HUES6 (cell line): ENCODE results near the gene WDR59.
"Not testable (repeated sequence)": the region's sequence is repeated elsewhere in the genome, so short reads cannot be mapped to it uniquely, and the experiment has no call there.

ENCODE experiments used
- H3K27ac ChIP-seq: 2 replicates; pipeline ENCODE4 v1.7.0; 2013; ENCODE audit warnings: low read depth, mild to moderate bottlenecking, low read length, inconsistent platforms
- H3K27me3 ChIP-seq: 2 replicates; pipeline ENCODE4 v1.6.1; 2013; ENCODE audit warnings: low read length; ENCODE audit not compliant: control insufficient read depth, insufficient read depth
- H3K36me3 ChIP-seq: 2 replicates; pipeline ENCODE4 v1.6.1; 2013; ENCODE audit warnings: low read length; ENCODE audit not compliant: control insufficient read depth, insufficient read depth
- H3K4me1 ChIP-seq: 2 replicates; pipeline ENCODE4 v1.6.1; 2013; ENCODE audit warnings: low read length; ENCODE audit not compliant: control insufficient read depth, insufficient read depth
- H3K4me3 ChIP-seq: 2 replicates; pipeline ENCODE4 v1.5.1; 2013; ENCODE audit warnings: low read depth, low read length
- H3K9ac ChIP-seq: one replicate; pipeline ENCODE4 v1.6.1; 2013; ENCODE audit warnings: mild to moderate bottlenecking, low read length
- H3K9me3 ChIP-seq: 2 replicates; pipeline ENCODE4 v1.6.1; 2013; ENCODE audit warnings: low read depth, low read length; ENCODE audit not compliant: control insufficient read depth, insufficient read depth

Gene WDR59

DNA sequence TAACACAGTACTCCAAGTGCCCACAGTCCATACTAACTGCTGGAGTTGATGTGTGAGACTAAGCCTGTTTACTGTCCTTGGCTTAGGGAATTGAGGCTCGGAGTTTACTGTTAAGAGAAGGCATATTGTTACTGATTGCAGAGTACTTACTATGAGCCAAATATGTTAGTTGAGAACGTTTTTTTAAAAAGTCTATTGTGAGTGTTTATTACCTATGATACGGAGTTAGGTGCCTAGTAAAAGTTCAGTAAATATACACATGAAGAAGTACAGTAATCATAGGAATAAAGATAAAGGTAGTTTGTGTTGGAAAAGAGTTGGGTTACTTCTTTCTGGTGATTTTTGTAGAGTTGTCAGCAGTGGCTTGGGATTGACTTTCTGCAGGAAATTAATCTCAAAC, 39.3 kb upstream of the WDR59 start:
- Histone ChIP-seq H3K4me3 (no peak overlapping the region), H3K27ac (no peak overlapping the region), H3K27me3 (no peaks in the 10 kb centered on the region), H3K4me1 (no peaks in the 10 kb centered on the region), H3K36me3 (no peaks in the 10 kb centered on the region), H3K9ac (no peak overlapping the region), H3K9me3 (peaks cover 16% of the 10 kb centered on the region)

DNA sequence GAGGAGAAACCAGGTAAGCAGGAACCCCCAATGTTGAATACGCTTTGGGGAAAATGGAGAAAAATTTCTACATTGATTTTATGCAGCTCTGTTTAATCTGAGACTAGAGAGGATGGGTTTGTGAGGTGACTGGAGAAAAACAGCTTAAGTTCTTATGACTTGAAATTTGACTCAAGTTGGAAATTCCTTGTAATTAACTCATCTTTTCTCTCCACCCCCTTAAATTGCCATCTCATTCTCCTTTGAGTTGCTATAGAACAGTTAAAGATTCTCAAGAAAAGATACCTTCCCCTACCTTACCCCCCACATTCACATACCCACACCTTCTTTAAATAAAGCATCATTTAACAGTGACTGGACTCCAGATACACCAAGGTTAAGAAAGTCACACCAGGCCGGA, 38.1 kb upstream of the WDR59 start:
- H3K27me3 ChIP-seq, result no peaks in the 10 kb centered on the region
- H3K27ac ChIP-seq, result no peak overlapping the region
- H3K9me3 ChIP-seq, result peaks cover 16% of the 10 kb centered on the region
- H3K4me3 ChIP-seq, result no peak overlapping the region
- no peaks in the 10 kb centered on the region for H3K4me1 ChIP-seq
- H3K9ac ChIP-seq, result no peak overlapping the region
- no peaks in the 10 kb centered on the region for H3K36me3 ChIP-seq

DNA sequence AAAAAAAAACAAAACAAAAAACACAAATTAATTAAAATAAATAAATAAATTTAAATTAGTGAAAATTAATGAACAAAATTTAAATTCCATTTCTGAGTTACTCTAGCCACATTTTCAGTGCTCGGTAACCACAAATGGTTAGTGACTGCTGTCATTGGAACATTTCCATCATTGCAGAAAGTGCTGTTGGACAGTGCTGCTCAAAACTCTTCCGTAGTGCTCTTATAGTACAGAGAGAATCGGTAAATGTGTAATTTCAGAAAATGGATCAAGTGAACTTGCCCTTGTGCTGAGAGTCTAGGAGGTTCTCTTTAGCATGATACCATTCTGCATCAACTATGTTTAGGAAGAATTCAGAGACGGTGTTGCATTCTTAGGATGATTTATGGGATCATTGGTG, 37.6 kb upstream of the WDR59 start:
- no peaks in the 10 kb centered on the region; the same call in 1 of the 2 replicates for H3K4me1 ChIP-seq
- H3K27ac ChIP-seq, result no peak overlapping the region
- H3K36me3 ChIP-seq, result no peaks in the 10 kb centered on the region
- no peak overlapping the region for H3K9ac ChIP-seq
- no peaks in the 10 kb centered on the region for H3K27me3 ChIP-seq
- H3K4me3 ChIP-seq, result no peak overlapping the region
- H3K9me3 ChIP-seq, result peaks cover 16% of the 10 kb centered on the region

DNA sequence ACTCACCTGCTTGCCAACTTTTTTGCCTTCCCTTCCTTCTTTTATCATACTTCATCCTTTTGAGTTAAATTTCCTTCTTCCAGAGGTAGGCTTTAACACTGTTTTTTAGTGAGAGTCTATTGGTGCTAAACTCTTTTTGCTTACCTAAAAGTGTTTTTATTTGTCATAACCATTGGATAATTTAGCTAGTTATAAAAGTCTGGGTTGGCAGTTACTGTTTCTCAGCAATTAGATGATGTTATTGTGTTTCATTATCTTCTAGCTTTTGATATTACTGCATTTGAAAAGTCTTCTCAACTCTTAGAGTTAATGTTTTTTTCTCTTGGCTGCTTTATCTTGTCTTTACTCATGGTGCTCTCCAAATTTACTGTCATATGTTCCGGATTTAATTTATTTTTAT, 36.5 kb upstream of the WDR59 start:
- Histone ChIP-seq H3K36me3 (no peaks in the 10 kb centered on the region), H3K27me3 (no peaks in the 10 kb centered on the region), H3K4me3 (no peak overlapping the region), H3K9me3 (peaks cover 16% of the 10 kb centered on the region), H3K9ac (no peak overlapping the region), H3K4me1 (no peaks in the 10 kb centered on the region; the same call in 1 of the 2 replicates), H3K27ac (no peak overlapping the region)

DNA sequence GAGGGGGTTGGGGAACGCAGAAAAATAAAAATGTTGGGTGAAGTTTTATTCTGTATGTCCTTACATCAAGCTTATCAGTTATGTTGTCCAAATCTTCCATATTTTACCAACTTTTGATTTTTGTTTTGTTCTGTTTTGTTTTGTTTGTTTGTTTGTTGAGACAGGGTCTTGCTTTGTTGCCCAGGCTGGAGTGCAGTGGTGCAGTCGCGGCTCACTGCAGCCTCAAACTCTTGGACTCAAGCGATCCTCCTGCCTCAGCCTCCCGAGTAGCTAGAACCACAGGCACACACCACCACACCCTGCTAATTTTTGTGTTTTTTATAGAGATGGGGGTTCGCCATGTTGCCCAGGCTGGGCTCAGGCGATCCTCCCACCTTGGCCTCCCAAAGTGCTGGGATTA, 34.7 kb upstream of the WDR59 start:
- H3K9me3 ChIP-seq, result peaks cover 16% of the 10 kb centered on the region
- H3K27ac ChIP-seq, result no peak overlapping the region
- no peaks in the 10 kb centered on the region; the same call in 1 of the 2 replicates for H3K4me1 ChIP-seq
- H3K4me3 ChIP-seq, result no peak overlapping the region
- no peaks in the 10 kb centered on the region for H3K36me3 ChIP-seq
- H3K27me3 ChIP-seq, result no peaks in the 10 kb centered on the region
- no peak overlapping the region for H3K9ac ChIP-seq

DNA sequence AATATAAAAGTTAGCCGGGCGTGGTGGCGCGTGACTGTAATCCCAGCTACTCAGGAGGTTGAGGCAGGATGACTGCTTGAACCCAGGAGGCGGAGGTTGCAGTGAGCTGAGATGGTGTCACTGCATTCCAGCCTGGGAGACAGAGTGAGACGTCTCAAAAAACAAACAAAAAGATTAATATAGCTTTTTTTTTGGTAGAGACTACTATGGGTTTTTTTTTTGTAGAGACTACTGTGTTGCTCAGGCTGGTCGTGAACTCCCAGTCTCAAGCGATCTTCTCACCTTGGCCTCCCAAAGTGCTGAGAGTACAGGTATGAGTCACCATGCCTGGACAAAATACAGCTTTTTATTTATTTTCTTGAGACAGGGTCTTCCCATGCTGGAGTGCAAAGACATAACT, 34.1 kb upstream of the WDR59 start:
- Histone ChIP-seq H3K27ac (no peak overlapping the region), H3K4me3 (no peak overlapping the region), H3K9ac (no peak overlapping the region), H3K27me3 (no peaks in the 10 kb centered on the region), H3K9me3 (peaks cover 16% of the 10 kb centered on the region), H3K36me3 (no peaks in the 10 kb centered on the region), H3K4me1 (no peaks in the 10 kb centered on the region; the same call in 1 of the 2 replicates)

DNA sequence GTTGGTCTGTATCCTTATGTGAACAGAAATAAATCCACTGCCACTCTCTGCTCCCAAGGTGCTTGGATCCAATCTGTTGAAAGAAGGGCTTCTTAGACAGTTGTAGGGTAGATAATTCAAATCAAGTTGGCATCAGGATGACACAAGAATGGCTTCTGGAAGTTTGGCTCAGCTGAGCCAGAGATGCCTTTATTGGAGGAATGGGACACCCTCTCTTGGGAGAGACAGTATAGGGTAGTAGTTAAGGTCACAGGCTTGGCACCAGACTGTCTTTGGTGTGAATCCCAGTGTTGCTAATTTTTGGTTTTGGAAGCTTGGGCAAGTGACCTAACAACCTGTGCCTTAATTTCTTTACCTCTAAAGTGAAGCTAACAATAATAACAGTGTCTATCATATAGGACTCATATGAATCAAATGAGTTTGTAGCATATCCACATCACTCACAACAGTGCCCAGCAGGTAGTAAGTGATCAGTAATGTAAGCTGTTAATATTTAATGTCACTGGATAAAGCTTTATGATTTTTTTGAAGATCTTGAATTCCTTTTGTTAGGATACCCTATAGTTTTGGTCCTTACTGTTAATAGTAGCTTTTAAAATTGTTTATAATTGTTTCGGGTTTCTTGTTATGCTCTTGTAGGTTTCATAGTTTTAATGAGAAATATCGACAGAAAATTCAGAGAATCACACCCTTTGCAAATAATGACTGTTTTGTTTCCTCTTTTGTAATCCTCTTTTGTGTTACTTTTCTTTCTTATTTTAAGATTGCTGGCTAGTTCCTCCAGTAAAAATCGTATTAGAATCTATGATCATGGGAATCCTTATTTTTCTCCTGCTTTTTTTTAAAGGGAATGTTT, 33.0 kb upstream of the WDR59 start:
- Histone ChIP-seq H3K4me3 (no peak overlapping the region), H3K27ac (no peak overlapping the region), H3K4me1 (peaks cover under 1% of the 10 kb centered on the region; the same call in 1 of the 2 replicates), H3K9me3 (peaks cover 16% of the 10 kb centered on the region), H3K9ac (no peak overlapping the region), H3K27me3 (no peaks in the 10 kb centered on the region), H3K36me3 (no peaks in the 10 kb centered on the region)

DNA sequence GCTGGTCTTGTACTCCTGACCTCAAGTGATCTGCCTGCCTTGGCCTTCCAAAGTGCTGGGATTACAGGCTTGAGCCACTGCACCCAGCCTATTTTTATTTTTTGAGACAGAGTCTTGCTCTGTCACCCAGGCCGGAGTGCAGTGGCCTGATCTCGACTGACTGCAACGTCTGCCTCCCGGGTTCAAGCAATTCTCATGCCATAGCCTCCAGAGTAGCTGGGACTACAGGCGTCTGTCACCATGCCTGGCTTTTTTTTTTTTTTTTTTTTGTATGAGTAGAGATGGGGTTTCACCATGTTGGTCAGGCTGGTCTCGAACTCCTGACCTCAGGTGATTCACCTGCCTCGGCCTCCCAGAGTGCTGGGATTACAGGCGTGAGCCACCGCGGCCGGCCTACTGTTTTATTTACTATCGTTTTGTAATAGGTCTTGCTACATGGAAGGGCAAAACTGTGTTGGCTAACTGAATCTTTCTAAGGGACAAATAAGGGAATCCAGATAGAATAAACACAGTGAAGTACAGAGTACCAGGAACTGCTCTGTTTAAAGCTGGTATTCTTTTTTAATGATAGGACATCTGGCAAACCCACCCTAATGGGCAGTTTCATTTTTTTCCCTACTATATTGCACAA, 31.6 kb upstream of the WDR59 start:
- not testable (repeated sequence) for H3K27me3 ChIP-seq, H3K36me3 ChIP-seq, H3K27ac ChIP-seq, H3K9ac ChIP-seq, H3K4me3 ChIP-seq
- H3K4me1 ChIP-seq, result peaks cover 14% of the 10 kb centered on the region
- peaks cover 13% of the 10 kb centered on the region for H3K9me3 ChIP-seq

DNA sequence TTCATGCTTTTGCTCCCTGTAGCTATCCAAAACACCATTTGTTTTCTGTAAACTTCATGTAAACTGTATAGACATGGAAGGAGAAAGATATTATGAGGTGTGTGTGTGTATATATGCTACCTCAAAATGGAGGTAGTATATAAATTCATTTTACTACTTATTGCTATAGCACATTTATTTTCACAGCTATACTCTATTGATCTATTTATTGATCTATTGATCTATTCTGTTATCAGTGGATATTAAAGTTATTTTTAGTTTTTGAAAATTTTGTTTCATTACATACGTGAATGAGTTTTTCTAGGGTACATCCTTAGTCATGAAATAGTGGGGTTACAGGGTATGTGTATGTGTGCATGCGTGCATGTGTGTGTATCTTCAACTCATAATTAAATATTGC, 29.4 kb upstream of the WDR59 start:
- no peaks in the 10 kb centered on the region for H3K27me3 ChIP-seq
- H3K4me3 ChIP-seq, result no peak overlapping the region
- H3K36me3 ChIP-seq, result no peaks in the 10 kb centered on the region
- H3K4me1 ChIP-seq, result peaks cover 18% of the 10 kb centered on the region
- H3K9me3 ChIP-seq, result no peaks in the 10 kb centered on the region
- H3K9ac ChIP-seq, result no peak overlapping the region
- no peak overlapping the region for H3K27ac ChIP-seq

DNA sequence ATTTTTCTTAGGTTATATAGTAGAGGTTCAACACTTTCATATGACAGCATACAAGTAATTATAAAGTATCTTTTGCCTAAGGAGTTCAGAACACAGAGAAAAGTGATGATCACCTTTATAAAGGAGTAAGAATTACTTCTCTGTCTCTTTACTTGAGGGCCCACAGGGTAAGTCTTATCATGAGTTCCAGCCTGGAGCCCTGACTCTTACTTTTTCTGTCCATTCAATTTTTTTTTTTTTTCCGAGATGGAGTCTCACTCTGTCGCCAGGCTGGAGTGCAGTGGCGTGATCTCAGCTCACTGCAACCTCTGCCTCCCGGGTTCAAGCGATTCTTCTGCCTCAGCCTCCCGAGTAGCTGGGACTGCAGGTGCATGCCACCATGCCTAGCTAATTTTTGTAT, 28.2 kb upstream of the WDR59 start:
- H3K9me3 ChIP-seq, H3K4me3 ChIP-seq, H3K9ac ChIP-seq, H3K27ac ChIP-seq, H3K36me3 ChIP-seq, H3K27me3 ChIP-seq: not testable (repeated sequence)
- peaks cover 18% of the 10 kb centered on the region for H3K4me1 ChIP-seq

DNA sequence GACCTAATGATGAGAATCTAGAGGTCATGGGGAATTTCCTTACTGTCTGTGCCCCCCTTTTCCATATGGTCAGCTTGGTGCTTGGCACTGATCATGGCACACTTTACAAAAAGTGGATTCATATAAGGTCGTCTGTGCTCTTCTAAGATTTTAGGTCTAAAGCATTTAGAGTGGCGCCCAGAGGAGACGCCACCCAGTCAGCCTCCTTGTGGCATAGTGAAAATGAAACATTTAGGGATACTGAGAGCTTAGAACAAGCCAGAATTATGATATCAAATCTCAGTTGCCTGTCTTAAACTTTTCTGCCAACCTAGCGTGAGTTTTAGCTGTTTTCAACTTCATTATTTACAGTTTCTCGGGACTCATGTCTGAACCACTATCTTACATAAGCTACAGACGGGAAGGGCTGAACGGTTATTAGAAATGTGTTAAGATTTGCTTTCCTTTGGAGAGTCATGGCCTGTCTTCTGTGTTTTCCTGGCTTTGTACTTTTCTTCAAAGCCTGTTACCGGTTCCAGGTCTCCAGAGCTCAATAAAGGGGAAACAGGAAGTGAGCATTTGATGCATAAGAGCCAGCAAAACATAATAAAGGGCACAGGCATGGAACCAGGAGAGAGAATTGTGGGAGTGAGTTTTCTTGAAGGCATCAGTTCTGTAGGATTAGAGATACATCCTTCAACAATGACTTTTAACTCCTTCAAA, 27.6 kb upstream of the WDR59 start:
- Histone ChIP-seq H3K36me3 (no peaks in the 10 kb centered on the region), H3K4me1 (peaks cover 18% of the 10 kb centered on the region), H3K9me3 (no peaks in the 10 kb centered on the region), H3K27ac (no peak overlapping the region), H3K9ac (no peak overlapping the region), H3K27me3 (no peaks in the 10 kb centered on the region), H3K4me3 (no peak overlapping the region)
